Ovary (tissue), 3 donors: ENCODE results near the gene PNRC2.

Experiments
- CTCF ChIP-seq, 3 donors: fragments of 450-650 bp in 2 of 3; fragments of 200-600 bp in 1 of 3; IDR thresholded peaks; one replicate each; pipeline versions ENCODE4 v1.5.1 to v1.8.0; 2016 to 2022; ENCODE audit warnings: antibody characterized with exemption in 3 of 3, mild to moderate bottlenecking in 1 of 3
- EP300 ChIP-seq: sonication (generic); formaldehyde crosslinking; IDR thresholded peaks from one replicate; pipeline ENCODE4 v1.6.1; 2017; ENCODE audit warnings: antibody characterized with exemption
- POLR2A ChIP-seq: fragments of 450-650 bp; IDR thresholded peaks from one replicate; pipeline ENCODE4 v1.6.1; 2017; ENCODE audit warnings: antibody characterized with exemption, mild to moderate bottlenecking, moderate library complexity
- donor health status: DM: no; HTN: no; CAD: no.

GRCh38 chr1:23911921-23912320 lies 47.7 kb upstream of the PNRC2 start:
- TF ChIP-seq CTCF (IDR thresholded peaks at IDR 0.05) = no peak
- no peak for TF ChIP-seq POLR2A
- TF ChIP-seq EP300 = no peak
